AML-193 (cell line): Measurements from ENCODE around the gene CAMSAP1.
A peak's percentile ranks its signal among the peaks of the same experiment; 100 is the strongest.

ENCODE experiments used
- DNase-seq, 2 experiments: peaks; one replicate each; lab custom pipeline; 2025; lab: John Stamatoyannopoulos, UW

Gene CAMSAP1

GRCh38 chr9:135814421-135815095 is 92.8 kb downstream of the CAMSAP1 start:
- DNase-seq = no peak

- no peak for DNase-seq
These were observed 93.6 kb downstream of the CAMSAP1 start for GRCh38 chr9:135813671-135814290.

GRCh38 chr9:135812961-135813360 is 94.4 kb downstream of the CAMSAP1 start:
- DNase-seq = no peak

- DNase-seq = no peak
These were observed 95.5 kb downstream of the CAMSAP1 start for GRCh38 chr9:135811801-135812200.

GRCh38 chr9:135810806-135811575 is 96.4 kb downstream of the CAMSAP1 start:
- DNase-seq = no peak

GRCh38 chr9:135809166-135809565 is 98.2 kb downstream of the CAMSAP1 start:
- DNase-seq = no peak

- no peak for DNase-seq
These were observed 101.8 kb downstream of the CAMSAP1 start for GRCh38 chr9:135805422-135806022.

- no peak for DNase-seq
These were observed 102.5 kb downstream of the CAMSAP1 start for GRCh38 chr9:135804581-135805421.

- DNase-seq = no peak
These were observed 103.9 kb downstream of the CAMSAP1 start for GRCh38 chr9:135803441-135803840.

- DNase-seq = no peak
These were observed 104.4 kb downstream of the CAMSAP1 start for GRCh38 chr9:135802876-135803419.

GRCh38 chr9:135801070-135801469 is 106.3 kb downstream of the CAMSAP1 start:
- no peak for DNase-seq

GRCh38 chr9:135799261-135799660 is 108.1 kb downstream of the CAMSAP1 start:
- no peak for DNase-seq

- DNase-seq = no peak
These were observed 109.1 kb downstream of the CAMSAP1 start for GRCh38 chr9:135798263-135798585.

GRCh38 chr9:135797507-135798262 is 109.7 kb downstream of the CAMSAP1 start:
- peak; percentile 6 to 14 for DNase-seq

GRCh38 chr9:135796784-135797485 is 110.4 kb downstream of the CAMSAP1 start:
- DNase-seq = no peak

- DNase-seq = no peak
These were observed 112.0 kb downstream of the CAMSAP1 start for GRCh38 chr9:135795391-135795790.

- DNase-seq = no peak
These were observed 112.9 kb downstream of the CAMSAP1 start for GRCh38 chr9:135794361-135794885.

GRCh38 chr9:135794057-135794335 is 113.3 kb downstream of the CAMSAP1 start:
- DNase-seq = no peak

GRCh38 chr9:135793221-135794056 is 113.9 kb downstream of the CAMSAP1 start:
- DNase-seq = no peak
